NCI-H1417 treated with DMSO at 0.1 percent for 48 hours (cell line): ENCODE measurements around the gene KRT7.
A peak's percentile ranks its signal among the peaks of the same experiment; 100 is the strongest.
"Not testable (repeated sequence)": the region's sequence is repeated elsewhere in the genome, so short reads cannot be mapped to it uniquely, and the experiment has no call there.

Experiments
- DNase-seq: peaks from one replicate; lab custom pipeline; 2025; lab: John Stamatoyannopoulos, UW

KRT7 gene

DNA sequence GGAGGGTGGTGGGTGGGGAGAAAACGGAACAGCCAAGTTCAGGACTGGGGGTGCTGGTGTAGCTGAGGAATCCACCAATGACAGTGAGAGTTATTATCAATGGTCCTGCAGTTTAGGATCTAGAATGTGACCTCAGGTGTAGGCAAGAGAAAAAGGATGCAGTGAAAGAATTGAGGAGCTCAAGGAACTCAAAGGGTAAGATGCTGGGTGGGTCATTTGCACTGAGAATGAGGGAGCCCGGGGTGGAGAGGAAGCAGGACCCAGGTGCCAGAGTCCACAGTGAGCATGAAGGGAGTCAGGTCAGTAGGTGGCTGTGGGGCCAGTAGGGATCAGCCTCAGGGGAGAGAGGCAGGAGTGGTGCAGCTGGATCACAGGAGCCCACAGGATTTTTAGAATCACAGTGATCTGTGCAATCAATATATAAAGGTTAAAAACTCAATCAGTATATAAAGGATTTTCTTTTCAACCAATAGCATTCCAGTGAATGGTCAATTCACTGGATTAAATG lies 3.2 kb upstream of the KRT7 start:
- DNase-seq: no peak

DNA sequence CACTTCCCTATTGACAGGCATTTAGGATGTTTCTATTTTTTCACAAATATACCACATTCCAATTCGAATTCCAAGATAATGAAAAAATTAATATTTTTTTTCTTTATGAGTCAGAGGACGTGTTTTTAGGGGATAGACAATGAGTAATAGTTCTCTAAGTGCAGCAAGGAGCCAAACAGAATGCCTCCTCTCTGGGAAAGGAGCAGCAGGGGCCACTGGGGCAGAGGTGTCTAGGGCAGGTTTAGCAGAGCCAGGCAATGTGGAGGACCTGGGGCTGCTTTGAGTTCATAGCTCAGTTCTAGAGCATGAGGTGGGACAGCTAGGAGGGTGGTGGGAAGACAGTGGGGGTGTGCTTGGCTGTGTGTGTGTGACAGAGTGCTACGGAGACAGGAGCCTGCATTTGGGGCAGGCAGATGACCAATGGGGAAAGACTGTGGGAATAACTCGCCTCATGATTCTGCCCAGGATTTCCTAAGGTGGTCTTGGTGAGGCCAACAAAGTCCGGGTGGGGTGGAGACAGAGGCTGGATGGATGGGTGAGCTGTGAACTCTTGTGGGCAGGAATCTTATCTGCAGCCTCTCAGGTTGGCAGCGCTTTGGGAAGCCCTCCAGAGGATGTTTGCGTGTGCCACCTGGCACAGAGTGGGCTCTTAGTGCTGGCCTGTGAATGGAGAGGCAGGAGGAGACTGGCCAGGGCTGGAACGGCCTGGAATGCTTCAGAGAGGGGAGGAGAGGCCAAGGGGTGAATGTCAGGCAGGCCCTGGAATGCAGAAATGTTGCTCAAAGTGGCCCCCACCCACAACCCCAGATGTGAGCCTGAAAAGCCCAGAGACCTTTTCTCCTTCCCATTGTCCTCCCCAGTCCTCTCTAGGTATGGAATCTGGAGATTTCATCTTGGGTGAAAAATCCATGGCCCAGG lies 2.4 kb upstream of the KRT7 start:
- DNase-seq: no peak

DNA sequence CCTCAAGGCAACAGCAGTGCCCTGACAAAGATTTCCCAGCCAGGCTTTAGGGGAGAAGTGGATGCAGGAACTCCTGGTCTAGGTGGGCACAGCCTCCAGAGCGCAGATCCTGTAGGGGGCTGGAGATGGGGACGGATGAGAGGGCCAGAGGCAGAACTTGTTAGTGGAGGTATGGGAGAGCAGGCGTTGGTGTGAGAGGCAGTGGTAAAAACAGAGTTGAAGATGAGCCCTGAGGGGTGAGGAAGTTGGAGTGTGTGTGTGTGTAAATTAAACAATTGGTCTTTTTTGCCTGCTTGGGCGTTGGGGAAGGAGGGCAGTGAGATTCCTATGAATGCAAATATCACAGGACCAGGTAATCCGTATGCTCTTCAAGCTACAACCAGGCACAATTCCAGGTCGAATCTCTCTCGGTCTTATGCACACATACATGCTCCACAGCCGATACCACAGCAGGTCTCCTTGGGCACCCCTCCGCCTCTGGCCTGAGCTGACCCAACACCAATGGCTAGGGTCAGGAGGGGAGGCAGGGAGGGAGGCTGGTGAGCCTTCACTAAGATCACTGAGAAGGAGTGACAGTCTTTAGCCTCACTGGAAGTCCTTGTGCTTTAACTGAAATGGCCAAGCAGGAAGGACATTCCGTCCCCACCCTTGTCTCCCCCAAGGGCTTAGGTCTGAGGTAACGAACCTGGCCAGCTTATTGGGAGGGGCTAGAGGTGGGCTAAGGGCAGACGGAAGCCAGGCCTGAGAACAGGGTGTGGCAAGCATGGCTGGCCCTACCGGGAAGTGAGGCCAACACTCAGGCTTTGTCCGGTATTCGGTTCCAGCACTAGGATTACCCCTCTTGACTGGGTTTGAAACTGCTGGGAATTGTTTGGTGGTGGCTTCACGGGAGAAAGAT lies 1.5 kb upstream of the KRT7 start:
- no peak for DNase-seq

DNA sequence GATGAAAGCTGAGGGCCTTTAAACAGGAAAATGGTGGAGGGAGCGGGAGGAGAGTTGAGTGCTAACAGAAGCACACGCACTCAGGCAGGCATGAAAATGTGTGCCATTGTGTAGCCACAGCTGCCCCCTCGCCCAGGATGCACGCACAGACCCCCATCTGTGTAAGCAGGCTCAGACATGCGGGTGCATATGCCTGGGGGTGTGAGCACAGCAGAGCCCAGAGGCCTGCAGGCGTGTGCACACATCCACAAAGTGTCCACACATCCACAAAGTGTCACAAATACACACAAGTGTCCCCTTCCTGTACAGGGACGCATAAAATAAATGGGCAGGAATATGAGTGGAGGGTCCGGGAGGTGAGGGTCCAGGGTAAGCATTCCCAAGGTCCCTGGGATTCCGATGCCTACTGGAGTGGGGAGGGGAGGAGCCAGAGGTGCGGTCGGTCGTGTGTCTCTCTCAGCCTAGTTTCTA lies 805 bp upstream of the KRT7 start:
- no peak for DNase-seq

DNA sequence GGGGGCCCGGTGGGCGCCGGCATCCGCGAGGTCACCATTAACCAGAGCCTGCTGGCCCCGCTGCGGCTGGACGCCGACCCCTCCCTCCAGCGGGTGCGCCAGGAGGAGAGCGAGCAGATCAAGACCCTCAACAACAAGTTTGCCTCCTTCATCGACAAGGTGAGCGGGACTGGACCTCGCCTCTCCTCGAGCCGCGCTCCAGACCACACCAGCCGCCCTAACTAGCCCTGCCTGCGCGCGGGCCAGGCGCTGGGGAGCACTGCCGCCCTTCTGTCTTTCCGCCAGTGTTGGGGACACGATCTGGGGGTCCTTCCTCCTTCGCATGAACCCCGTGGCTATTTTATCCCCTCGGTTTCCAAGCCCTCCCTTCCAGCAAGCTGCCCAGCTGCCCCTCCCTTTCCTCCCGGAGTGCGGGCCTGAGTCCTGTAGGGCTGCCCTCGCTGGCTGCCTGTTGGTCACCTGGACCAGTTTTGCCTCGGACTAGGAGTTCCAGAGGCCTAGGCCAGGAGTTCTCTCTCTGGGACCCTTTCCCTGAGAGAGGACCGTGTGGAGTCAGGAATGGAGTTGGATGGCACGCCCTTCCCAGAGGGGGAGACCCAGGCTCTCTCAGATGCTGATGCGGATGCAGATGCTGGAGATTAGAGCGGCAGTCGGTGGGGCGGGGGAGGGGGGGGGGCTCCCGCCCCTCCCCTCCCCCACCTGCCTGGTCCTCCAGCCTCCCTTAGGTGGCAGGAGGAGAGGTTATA lies 592 bp downstream of the KRT7 start:
- DNase-seq: no peak

DNA sequence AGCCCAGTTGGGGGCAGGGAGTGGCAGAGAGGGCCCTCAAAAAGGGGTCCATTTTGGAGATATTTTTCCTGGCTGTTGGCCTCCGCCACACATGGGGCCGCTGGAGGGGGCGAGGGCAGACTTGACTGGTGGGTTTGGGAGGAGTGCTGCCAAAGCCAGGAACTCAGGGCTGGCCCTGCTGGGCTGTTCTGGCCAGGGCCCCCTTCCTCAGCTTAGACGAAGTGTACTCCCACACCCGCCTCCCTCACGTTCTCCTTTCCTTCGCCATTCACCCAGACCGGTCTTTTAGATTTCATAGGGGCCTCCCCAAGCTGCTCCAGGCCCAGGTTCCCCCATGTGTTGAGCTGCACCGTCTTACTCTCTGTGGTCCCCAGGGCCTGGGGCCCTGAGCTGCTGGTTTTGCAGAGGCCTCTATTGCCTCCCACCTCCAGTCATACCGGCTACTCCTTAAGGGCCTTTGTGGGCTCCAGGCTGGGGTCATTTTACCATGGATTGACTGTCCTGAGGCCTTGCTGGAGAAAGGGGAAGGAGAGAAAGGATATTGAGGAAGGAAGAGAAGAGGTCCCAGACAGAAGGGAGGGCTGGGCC lies 1.3 kb downstream of the KRT7 start:
- no peak for DNase-seq

DNA sequence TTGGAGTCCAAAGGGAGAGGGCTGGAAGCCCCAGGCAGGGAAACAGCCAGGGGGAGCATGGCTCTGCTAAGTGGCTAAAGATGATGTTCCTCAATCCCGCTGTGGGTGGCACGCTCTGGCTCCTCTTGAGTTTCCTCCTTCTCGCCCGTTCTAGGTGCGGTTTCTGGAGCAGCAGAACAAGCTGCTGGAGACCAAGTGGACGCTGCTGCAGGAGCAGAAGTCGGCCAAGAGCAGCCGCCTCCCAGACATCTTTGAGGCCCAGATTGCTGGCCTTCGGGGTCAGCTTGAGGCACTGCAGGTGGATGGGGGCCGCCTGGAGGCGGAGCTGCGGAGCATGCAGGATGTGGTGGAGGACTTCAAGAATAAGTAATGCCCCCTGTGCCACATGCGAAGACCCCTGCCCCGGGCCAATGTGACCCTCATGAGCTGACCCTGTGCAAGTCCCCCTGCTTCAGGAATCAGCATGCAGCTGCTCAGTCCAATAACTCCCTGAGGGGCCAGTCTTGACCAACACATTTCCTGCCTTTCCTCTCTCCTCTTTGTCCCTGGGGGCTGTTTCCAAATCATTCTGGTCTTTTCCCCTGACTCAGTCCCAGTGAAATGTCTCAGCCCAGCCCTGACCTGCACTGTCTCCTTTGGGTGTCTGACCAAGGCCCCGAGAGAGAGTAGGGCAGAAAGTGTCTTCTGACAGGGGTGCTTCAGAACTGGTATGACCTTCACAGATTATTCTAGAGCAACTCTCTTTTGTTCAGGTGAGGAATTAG lies 2.1 kb downstream of the KRT7 start:
- no peak for DNase-seq

DNA sequence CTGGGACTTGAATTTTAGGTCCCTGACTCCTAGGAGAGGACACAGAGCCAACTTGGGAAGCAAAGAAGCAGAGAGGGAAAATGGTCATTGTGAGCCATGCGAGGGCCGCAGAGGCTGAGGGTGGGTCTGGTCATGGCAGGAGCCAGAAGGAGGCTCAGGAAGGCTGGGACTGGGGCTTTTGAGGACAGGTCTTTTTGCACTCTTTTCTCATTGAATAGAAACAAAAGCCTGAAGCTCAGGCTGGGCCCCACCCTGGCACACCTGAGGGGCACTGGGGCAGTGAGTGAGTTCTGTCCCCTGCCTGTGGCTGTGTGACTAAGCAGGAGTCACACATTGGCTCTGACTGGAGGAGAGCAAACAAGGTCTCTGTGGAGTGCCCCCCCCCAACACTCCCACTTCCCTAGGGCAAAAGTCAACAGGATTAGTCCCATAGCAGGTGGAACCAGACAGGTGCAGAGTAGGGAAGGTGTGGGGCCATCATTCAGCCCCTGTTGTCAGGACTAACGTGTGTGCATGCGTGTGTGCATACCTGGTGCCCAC lies 2.8 kb downstream of the KRT7 start:
- DNase-seq: peak; percentile 72

DNA sequence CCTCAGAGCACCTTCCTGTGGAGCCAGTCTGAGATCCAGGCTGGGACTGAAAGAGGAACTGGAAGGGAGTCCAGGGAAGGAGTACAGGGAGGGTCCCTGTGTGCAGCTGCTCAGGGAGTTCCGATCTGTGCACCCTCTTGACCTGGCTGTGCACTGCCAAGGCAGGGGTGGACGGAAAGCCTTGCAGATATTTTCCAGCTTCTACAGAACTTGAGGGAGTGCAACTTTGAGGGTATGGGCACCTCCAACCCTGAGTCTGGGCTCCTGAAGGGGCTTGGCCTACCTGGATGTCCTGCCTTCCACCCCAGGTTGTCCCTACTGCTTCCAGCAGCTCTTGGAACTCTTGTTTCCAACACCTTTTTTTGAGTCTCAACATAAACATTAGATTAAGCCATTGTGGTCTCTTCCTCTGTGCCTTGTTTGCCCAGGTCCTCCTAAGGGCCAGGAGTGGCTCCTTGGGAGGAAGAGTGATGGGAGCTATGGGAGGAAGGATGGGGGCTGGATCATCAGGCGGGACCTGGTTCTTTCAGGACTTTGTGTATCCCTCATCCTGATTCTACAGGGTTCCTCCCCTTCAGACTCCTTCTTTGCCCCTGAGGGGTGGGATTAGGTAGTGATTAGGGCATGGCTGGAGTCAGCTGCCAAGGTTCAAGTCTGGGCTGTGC lies 3.5 kb downstream of the KRT7 start:
- no peak for DNase-seq

DNA sequence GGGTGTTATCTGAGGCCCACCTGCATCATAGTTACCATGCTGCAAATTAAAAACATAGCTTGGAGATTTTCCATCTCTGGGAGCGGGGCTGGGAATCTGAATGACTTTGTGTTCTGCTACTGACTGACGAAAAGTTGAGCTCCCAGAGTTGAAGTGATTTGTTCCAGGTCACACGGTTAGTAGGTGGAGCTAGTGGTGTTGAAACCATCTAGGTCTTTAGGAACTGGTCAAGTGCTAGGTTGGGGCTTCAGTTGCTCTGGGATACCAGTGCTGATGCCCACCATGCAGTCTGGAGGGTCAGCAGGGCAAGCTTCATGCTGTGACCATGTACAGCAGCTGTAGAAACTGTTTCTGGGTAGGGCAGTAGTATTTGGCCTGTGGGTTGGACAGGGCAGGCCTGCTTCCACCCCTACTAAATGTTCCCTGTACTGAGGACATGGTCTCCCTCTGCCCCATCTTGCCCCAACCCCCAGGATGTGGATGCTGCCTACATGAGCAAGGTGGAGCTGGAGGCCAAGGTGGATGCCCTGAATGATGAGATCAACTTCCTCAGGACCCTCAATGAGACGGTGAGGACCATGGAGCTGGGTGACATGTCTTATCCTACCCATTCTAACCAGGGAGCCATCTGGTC lies 5.3 kb downstream of the KRT7 start:
- DNase-seq: no peak

DNA sequence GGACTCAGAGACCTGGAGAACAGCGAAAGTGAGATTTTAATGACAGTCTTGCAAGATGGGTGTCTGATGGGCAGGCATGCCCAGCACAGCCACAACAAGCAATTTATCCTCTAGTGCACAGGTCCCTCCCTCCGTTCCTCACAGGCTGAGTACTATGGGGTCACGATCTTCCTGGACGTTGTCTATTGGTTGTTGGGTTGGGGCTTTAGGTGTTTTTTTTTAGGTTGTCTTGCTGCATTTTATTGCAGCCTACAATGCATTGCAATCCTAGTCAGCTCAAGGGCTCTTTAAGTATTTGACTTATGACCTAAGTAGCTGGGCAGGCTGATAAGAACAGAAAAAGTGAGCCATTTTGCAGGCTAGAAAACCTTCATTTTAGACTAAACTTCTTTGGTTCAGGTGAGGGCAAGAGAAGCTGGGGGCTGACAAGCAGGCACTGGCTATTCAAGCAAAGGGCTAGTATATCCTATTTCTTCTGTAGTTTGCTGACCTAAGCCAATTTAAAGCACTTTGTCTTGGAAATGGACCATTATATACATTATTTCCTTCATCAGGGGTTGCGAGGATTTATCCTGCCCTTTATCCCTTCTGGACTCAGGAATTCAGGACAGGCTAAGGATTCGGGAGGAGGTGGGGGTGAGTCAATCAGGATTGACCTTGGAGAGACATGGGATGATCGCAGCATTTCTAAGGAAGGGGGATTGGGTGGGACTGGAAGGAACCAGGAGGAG lies 6.0 kb downstream of the KRT7 start:
- DNase-seq: no peak

DNA sequence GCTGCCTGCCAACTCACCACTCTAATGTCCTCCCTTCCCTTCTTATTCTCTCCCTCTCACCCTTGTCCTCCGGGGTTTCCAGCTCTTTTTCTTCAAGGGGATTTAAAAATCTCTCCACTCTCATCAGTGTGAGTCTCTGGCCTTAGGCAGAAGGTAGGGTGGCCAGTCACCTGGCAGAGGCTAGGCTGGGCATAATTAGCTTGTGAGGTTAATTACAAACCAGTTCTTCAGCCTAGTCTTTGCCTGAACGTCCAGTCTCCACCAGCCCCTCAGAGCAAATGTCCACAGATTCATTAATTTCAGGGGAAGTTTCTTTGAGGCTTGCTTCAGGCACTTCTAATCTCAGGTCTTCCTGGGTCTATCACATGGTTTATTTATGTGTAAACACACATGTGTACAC lies 6.7 kb downstream of the KRT7 start:
- no peak for DNase-seq

DNA sequence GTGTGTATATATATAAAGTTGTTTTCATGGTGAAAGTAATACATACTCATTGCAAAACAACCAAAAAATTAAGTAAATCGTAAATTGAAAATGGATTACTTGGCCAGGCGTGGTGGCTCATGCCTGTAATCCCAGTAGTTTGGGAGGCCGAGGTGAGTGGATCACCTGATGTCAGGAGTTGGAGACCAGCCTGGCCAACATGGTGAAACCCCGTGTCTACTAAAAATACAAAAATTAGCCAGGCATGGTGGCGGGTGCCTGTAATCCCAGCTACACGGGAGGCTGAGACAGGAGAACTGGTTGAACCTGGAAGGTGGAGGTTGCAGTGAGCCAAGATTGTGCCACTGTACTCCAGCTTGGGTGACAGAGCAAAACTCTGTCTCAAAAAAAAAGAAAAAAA lies 7.2 kb downstream of the KRT7 start:
- DNase-seq: not testable (repeated sequence)

DNA sequence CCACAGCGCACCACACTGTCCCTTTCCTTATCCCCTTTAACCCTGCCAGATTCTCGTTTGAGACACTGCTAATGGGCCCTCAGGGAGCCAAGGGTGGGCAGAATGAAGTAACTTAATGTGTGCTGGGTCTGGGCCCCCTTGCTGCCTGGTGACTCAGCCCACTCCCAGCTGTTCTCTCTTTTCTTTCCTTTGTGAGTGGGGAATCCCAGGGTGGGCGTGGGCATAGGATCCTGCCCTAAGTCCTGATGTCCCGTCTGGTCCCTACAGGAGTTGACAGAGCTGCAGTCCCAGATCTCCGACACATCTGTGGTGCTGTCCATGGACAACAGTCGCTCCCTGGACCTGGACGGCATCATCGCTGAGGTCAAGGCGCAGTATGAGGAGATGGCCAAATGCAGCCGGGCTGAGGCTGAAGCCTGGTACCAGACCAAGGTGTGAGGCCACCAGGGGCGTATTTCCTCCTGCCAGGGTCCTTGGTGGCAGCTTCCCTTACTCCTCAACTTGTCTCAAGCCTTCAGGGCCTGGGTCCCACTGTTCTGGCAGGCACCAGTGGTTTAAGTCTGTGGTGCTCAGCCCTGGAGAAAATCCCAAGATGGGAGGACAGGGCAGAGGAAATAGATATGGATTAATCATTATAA lies 8.3 kb downstream of the KRT7 start:
- no peak for DNase-seq

DNA sequence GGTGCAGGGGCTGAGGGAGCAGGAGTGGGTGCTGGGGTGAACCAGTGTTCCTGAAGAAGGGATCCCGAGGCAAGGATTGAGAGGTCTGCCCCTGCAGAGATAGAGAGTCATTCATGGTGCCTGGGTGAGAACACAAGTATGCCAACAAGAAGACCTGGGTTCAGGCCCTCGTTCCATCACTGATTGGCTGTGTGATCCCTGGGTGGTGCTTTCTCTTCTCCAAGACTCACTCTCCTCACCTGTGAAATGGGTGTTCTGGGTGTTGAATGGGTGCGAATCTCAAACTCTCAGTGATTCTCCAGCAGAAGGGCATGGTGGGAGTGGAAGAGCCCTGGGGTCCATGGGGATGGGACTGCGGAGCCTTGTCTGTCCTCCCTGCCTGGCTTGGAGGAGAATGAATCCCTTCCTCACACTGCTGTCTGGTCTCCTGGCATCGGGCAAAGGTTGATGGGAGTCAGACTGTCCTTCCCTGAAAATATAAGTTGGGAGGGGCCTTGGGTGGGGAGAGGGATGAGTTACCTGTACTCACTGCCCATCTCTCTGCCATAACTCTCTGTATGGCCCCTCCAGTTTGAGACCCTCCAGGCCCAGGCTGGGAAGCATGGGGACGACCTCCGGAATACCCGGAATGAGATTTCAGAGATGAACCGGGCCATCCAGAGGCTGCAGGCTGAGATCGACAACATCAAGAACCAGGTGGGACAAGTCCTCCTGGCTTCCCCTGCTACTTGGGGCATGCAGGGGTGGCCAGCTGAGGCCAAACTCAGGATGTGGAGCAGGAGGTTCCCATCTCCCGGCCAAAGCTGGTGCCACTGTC lies 9.6 kb downstream of the KRT7 start:
- DNase-seq: no peak

DNA sequence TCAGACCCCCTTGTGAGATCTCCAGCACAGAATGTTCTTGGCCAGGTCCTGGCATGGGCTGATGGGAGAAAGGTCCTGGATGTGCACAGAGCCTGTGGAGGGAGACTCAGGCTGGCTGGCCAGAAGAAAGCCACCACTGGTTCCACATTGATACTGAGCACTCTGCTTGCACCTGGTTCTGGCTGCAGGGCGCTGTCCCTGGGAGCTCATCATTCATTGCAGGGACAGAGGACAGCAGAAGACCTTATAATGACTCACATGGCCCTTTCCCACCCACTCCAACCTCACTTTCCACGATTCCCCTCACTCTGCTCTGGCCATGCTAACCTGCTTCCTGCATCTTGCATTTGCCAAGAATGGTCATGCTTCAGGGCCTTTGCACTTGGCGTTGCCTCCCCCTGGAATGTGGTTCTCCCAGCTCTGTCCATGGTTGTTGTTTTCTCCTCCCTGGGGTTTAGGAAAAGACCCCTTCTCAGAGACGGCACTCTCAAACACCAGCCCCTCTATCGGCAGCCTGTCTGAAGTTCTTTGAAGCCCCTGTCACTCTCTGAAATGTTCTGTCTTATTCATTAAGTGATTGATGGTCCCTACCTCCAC lies 10.3 kb downstream of the KRT7 start:
- no peak for DNase-seq
